BLaER1 (cell line): ENCODE results near the gene ARMH3.
A peak's percentile ranks its signal among the peaks of the same experiment; 100 is the strongest.

ENCODE experiments used
- H3K27ac ChIP-seq: shearing (Covaris generic); formaldehyde crosslinking; 2 replicates; pipeline ENCODE4 v1.8.1; 2022
- H3K27me3 ChIP-seq: shearing (Covaris generic); formaldehyde crosslinking; 2 replicates; pipeline ENCODE4 v1.8.1; 2022
- H3K36me3 ChIP-seq: shearing (Covaris generic); formaldehyde crosslinking; 2 replicates; pipeline ENCODE4 v1.8.1; 2022
- H3K4me1 ChIP-seq: shearing (Covaris generic); formaldehyde crosslinking; 2 replicates; pipeline ENCODE4 v1.8.1; 2022
- H3K4me2 ChIP-seq: shearing (Covaris generic); formaldehyde crosslinking; 2 replicates; pipeline ENCODE4 v1.8.1; 2022
- H3K4me3 ChIP-seq: shearing (Covaris generic); formaldehyde crosslinking; 2 replicates; pipeline ENCODE4 v1.8.1; 2022
- H3K9ac ChIP-seq: shearing (Covaris generic); formaldehyde crosslinking; 2 replicates; pipeline ENCODE4 v1.8.1; 2022
- H3K9me3 ChIP-seq: shearing (Covaris generic); formaldehyde crosslinking; 2 replicates; pipeline ENCODE4 v1.8.1; 2022
- H4K20me1 ChIP-seq: shearing (Covaris generic); formaldehyde crosslinking; 2 replicates; pipeline ENCODE4 v1.8.1; 2022
- Cebpa-rat ChIP-seq: shearing (Covaris generic); IDR thresholded peaks from 2 replicates; pipeline ENCODE4 v1.8.1; 2022

The ARMH3 gene, protein sequence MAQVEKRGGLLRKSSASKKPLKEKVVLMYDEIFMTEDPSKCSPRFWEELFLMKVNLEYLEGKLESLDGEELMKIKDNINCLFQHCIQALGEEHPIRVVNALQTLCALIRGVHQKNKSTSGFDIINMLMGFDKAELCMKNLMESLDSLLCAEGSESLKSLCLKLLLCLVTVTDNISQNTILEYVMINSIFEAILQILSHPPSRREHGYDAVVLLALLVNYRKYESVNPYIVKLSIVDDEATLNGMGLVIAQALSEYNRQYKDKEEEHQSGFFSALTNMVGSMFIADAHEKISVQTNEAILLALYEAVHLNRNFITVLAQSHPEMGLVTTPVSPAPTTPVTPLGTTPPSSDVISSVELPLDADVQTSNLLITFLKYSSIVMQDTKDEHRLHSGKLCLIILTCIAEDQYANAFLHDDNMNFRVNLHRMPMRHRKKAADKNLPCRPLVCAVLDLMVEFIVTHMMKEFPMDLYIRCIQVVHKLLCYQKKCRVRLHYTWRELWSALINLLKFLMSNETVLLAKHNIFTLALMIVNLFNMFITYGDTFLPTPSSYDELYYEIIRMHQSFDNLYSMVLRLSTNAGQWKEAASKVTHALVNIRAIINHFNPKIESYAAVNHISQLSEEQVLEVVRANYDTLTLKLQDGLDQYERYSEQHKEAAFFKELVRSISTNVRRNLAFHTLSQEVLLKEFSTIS

DNA sequence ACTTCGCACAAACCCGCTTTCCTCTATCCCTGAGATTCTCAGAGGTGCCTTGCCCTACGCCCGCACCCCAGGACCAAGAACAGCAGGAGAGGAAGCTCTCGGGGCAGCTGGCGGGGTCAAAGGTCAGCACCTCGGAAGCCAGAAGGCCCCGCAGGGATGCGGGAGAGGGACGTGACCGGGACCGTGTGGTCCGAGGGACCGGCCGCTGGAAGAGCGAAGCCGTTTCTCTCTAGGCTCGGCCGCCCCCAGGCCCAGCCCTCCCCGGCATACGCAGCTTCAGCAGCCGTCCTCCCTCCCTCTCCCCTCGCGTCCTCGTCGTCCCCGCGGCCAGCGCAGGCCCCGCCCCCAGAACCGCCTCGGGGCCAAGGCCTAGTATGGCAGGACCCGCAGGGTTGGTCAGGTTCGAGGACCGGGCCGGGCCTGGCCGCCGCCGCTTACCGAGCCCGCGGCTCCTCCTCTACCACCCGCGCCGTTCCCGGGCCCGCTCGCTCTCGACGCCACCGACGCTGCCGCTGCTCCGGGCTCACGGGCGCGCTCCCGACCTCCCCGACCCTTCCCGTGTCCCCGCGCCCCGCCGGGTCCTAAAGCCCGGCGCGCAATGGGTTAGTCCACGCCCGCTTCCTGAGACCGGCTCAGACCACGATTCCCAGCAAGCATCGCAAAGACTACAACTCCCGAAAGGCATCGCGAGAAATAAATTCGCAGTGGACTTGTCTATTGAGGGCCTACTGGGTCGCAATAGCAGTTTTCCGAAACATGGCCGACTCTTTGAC lies at the start of gene ARMH3:
TSS of gene ARMH3 (minus strand) at position 527 of the 773 bp plus-strand sequence. CDS start 16,059 bp downstream, outside the sequence.
- peak within 1 kb of the TSS; percentile 91 for H3K27ac ChIP-seq
- no peak for TF ChIP-seq Cebpa-rat
- H3K4me1 ChIP-seq: peaks cover 31% of the 10 kb centered on the region
- peak within 1 kb of the TSS; percentile 87 for H3K4me3 ChIP-seq
- peak within 1 kb of the TSS; percentile 88 for H3K9ac ChIP-seq
- peaks cover 14% of the 10 kb centered on the region; the same call in 1 of the 2 replicates for H3K36me3 ChIP-seq
- H3K9me3 ChIP-seq: no peaks in the 10 kb centered on the region
- peaks cover 46% of the 10 kb centered on the region for H4K20me1 ChIP-seq
- H3K4me2 ChIP-seq: peak within 1 kb of the TSS; percentile 85
- H3K27me3 ChIP-seq: no peaks in the 10 kb centered on the region

DNA sequence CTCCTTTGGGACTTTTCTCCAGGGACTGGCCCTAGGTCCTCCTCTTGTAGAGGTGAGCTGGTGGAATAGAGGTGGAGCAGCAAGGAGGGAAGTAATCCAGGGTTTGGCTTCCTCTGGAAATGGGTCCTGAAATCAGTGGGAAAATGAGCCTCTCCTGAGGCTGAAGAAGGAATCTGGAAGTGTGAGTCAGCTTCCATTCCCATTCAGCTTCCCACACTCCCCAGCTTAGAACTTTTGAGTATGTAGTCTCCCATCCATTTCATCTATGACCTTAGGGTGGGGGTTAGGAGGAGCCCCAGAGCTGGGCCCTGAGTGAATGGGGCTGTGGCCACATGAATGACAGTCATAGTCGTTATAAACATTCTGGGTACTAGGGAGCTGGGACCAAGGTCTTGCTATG lies 46.4 kb upstream of the ARMH3 start:
- H3K9ac ChIP-seq: no peak overlapping the region
- peaks cover 61% of the 10 kb centered on the region for H3K36me3 ChIP-seq
- no peaks in the 10 kb centered on the region for H3K27me3 ChIP-seq
- TF ChIP-seq Cebpa-rat: no peak
- peaks cover 31% of the 10 kb centered on the region for H3K4me1 ChIP-seq
- no peak overlapping the region for H3K27ac ChIP-seq
- no peak overlapping the region for H3K4me2 ChIP-seq
- H4K20me1 ChIP-seq: peaks cover 32% of the 10 kb centered on the region
- H3K9me3 ChIP-seq: no peaks in the 10 kb centered on the region
- no peak overlapping the region for H3K4me3 ChIP-seq

DNA sequence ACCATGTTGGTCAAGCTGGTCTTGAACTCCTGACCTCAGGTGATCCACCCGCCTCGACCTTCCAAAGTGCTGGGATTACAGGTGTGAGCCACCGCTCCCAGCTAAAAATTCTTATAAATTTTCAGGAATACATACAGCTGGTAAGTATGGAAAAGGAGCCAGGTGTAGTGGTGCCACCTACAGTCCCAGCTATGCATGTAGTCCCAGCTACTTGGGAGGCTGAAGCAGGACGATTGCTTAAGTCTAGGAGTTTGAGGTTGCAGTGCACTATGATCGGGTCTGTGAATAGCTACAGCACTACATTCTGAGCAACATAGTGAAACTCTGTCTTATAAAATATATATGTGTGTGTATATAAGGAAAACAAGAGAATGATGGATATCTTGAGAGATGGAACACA lies 45.2 kb upstream of the ARMH3 start:
- Histone ChIP-seq H3K9me3 (no peaks in the 10 kb centered on the region), H3K27ac (no peak overlapping the region), H4K20me1 (peaks cover 19% of the 10 kb centered on the region; the same call in 1 of the 2 replicates), H3K4me2 (no peak overlapping the region), H3K36me3 (peaks cover 54% of the 10 kb centered on the region), H3K9ac (no peak overlapping the region), H3K4me1 (peaks cover 20% of the 10 kb centered on the region), H3K27me3 (no peaks in the 10 kb centered on the region), H3K4me3 (no peak overlapping the region)
- TF ChIP-seq Cebpa-rat: no peak

DNA sequence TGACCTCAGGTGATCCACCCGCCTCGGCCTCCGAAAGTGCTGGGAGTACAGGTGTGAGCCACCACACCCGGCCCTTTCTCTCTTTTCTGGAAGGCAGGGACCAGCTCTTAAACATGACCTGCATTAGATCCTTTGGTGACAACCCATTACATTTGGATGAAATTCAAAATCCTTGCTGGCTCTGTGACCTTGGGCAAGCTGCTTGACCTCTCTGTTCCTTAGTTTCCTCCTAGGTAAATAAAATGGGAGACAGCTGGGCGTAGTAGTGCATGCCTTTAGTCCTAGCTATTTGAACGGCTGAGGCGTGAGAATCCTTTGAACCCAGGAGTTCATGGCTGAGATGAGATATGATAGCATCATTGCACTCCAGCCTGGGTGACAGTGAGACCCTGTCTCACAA lies 40.5 kb upstream of the ARMH3 start:
- TF ChIP-seq Cebpa-rat: no peak
- Histone ChIP-seq H3K27ac (no peak overlapping the region), H3K27me3 (no peaks in the 10 kb centered on the region), H4K20me1 (no peaks in the 10 kb centered on the region), H3K36me3 (peaks cover 15% of the 10 kb centered on the region), H3K4me1 (no peaks in the 10 kb centered on the region), H3K4me2 (no peak overlapping the region), H3K4me3 (no peak overlapping the region), H3K9ac (no peak overlapping the region), H3K9me3 (no peaks in the 10 kb centered on the region)

DNA sequence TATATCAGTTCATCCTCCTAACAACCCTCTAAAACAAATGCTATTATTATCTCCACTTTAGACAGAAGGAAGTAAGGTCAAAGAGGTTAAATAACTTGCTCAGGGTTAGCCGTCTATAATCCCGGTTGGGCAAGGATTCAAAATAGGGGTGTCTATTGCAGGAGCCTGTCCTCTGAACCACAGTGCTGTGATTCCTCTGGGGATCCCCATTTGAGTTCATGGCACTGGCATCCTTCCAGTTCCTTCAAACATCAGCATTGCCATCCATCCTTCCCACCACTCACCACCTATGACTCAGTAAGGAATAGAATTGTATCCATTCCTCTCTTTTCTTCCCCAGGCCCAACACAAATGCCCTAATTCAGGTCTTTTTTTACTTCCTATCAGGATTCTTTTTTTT lies 34.8 kb upstream of the ARMH3 start:
- Histone ChIP-seq H3K9me3 (no peaks in the 10 kb centered on the region), H3K4me3 (no peak overlapping the region), H3K27me3 (no peaks in the 10 kb centered on the region), H3K9ac (no peak overlapping the region), H3K4me2 (no peak overlapping the region), H3K27ac (no peak overlapping the region), H3K36me3 (no peaks in the 10 kb centered on the region), H3K4me1 (no peaks in the 10 kb centered on the region), H4K20me1 (no peaks in the 10 kb centered on the region)
- TF ChIP-seq Cebpa-rat: no peak

DNA sequence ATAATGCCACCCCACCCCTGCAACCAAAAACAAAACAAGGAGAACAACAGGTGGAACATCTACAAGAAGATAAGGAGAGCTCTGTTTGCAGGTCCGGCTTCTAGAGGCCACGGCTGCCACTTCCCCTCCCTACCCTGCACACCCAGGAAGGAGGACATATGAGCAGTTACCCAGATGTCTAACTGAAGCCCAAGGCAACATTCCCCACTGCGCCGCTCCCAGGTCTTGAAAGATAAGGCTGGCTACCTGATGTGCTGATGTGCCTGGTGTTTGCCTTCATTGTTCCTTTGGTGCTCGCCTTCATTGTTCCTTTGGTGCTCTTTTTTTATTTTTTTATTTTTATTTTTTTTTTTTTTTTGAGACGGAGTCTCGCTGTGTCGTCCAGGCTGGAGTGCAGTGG lies 30.2 kb upstream of the ARMH3 start:
- H3K27me3 ChIP-seq: no peaks in the 10 kb centered on the region
- no peak overlapping the region for H3K4me2 ChIP-seq
- H4K20me1 ChIP-seq: no peaks in the 10 kb centered on the region
- no peak for TF ChIP-seq Cebpa-rat
- H3K9ac ChIP-seq: no peak overlapping the region
- no peaks in the 10 kb centered on the region for H3K9me3 ChIP-seq
- H3K4me3 ChIP-seq: no peak overlapping the region
- no peaks in the 10 kb centered on the region for H3K4me1 ChIP-seq
- H3K27ac ChIP-seq: no peak overlapping the region
- H3K36me3 ChIP-seq: no peaks in the 10 kb centered on the region

DNA sequence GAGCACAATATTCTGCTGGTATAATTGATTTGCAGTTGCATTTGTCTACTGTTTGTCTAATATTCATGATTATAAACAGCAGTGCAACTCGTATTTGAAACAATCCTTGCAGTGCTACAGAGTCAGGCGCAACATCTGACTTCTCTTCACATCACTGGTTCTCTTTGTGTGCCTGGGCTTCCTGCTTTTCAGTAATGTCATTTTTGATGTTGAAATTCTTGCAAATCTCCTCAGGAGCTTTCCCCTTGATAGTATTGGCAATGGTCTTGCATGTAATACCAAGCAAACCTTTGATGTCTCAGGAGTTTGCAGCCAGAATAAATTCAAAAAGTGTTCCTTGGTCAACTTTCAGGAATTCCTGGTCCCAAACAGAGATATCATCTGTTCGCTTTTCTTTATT lies 29.4 kb upstream of the ARMH3 start:
- Histone ChIP-seq H3K4me2 (no peak overlapping the region), H3K27me3 (no peaks in the 10 kb centered on the region), H3K4me1 (no peaks in the 10 kb centered on the region), H3K9ac (no peak overlapping the region), H3K27ac (no peak overlapping the region), H3K4me3 (no peak overlapping the region), H3K36me3 (no peaks in the 10 kb centered on the region), H3K9me3 (no peaks in the 10 kb centered on the region), H4K20me1 (no peaks in the 10 kb centered on the region)
- TF ChIP-seq Cebpa-rat: no peak

DNA sequence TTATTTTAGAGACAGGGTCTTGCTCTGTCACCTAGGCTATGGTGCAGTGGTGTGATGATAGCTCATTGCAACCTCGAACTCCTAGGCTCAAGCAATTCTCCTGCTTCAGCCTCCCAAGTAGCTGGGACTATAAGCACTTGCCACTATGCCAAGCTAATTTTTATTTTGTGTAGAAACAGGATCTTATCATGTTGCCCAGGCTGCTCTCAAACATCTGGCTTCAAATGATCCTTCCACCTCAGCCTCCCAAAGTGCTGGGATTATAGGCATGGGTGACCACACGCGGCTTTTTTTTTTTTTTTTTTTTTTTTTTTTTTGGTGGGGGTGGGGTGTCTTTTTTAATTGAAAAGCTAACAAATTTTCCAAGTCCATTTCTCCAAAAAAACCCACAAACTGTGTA lies 27.6 kb upstream of the ARMH3 start:
- Histone ChIP-seq H3K4me1 (no peaks in the 10 kb centered on the region), H3K4me3 (no peak overlapping the region), H3K9ac (no peak overlapping the region), H3K4me2 (no peak overlapping the region), H3K36me3 (no peaks in the 10 kb centered on the region), H3K27ac (no peak overlapping the region), H3K9me3 (no peaks in the 10 kb centered on the region), H4K20me1 (no peaks in the 10 kb centered on the region), H3K27me3 (no peaks in the 10 kb centered on the region)
- no peak for TF ChIP-seq Cebpa-rat

DNA sequence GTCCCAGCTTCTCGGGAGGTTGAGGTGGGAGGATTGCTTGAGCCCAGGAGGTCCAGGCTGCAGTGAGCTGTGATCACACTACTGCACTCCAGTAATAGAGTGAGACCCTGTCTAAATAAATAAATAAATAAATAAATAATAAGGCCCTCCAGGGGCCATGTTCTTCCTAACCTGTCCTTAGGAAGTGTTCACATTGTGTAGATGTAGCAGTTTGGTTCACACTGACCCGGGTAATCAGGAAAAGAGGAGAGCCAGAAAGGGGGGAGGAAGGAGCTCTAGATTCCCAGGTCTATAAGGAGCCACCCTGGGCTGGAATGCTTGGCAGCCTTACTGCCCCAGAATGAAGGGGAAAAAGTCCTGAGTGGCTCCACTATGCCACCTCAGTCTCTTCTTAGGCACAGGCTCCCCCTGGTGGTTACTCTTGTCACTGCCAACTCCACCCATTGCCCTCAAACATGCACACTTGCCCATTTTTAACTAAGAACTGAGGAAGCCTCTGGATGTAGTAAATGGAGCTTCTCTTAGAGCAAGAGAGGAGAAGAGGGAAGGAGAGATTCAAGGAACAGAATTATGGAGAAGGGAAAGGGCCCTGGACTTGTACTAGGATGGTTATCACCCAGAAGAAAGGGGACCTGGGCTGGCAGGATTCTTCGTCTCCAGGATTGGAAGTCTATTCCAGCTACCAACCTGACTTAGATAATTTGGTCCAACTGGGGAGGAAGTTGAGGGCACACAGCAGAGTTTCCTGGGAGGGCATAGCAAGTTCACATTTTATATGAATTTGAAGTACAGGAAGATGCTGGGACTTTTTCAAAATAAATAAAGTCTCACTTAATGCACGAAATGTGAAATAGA lies 16.9 kb upstream of the ARMH3 start:
- Histone ChIP-seq H3K9me3 (no peaks in the 10 kb centered on the region), H3K4me1 (peaks cover 2% of the 10 kb centered on the region; the same call in 1 of the 2 replicates), H3K4me3 (no peak overlapping the region), H3K27ac (no peak overlapping the region), H4K20me1 (peaks cover 26% of the 10 kb centered on the region), H3K27me3 (no peaks in the 10 kb centered on the region), H3K36me3 (peaks cover 24% of the 10 kb centered on the region), H3K4me2 (no peak overlapping the region), H3K9ac (no peak overlapping the region)
- no peak for TF ChIP-seq Cebpa-rat
